ENCODE measurements around the gene MLNR.

MLNR gene

GRCh38 chr13:49246850-49247642, 26.9 kb downstream of the MLNR start:
- peak overlapping the region; percentile 81 for H3K9ac ChIP-seq (ENCODE audit: low read length)
- H3K79me2 ChIP-seq (ENCODE audit: insufficient read depth, low read length): no peaks in the 10 kb centered on the region; the same call in 1 of the 2 replicates
- peak overlapping the region; percentile 83 for H3K4me3 ChIP-seq (ENCODE audit: insufficient read depth, low read length, poor library complexity, severe bottlenecking)
- no peaks in the 10 kb centered on the region for H3K9me2 ChIP-seq (replicated peaks; ENCODE audit: insufficient read depth, low read length)
- TF ChIP-seq EZH2phosphoT487 (conservative IDR thresholded peaks at IDR 0.05; ENCODE audit: low read length): no peak
- no peak for TF ChIP-seq CTCF (IDR thresholded peaks at IDR 0.05; ENCODE audit: insufficient read depth, low read length, poor library complexity, severe bottlenecking)
- H3K36me3 ChIP-seq (ENCODE audit: low read length): 0 out of 2 replicates have a peak, but pooled peaks cover 5% of the 10 kb centered on the region
- H3K27me3 ChIP-seq (ENCODE audit: low read length): no peaks in the 10 kb centered on the region
- peak overlapping the region; percentile 94 for H3K4me2 ChIP-seq (ENCODE audit: low read depth, low read length, poor library complexity, severe bottlenecking)
- H3K9me3 ChIP-seq (ENCODE audit: insufficient read depth, low read length): no peaks in the 10 kb centered on the region
- H4K20me1 ChIP-seq (ENCODE audit: low read depth, low read length): no peaks in the 10 kb centered on the region
- H3F3A ChIP-seq (ENCODE audit: insufficient read depth): no peaks in the 10 kb centered on the region; the same call in 1 of the 2 replicates
- peak overlapping the region; percentile 94 for H2AFZ ChIP-seq (ENCODE audit: low read depth, low read length, severe bottlenecking)
- no peak overlapping the region for H3K27ac ChIP-seq (ENCODE audit: low read depth, low read length)

DNA sequence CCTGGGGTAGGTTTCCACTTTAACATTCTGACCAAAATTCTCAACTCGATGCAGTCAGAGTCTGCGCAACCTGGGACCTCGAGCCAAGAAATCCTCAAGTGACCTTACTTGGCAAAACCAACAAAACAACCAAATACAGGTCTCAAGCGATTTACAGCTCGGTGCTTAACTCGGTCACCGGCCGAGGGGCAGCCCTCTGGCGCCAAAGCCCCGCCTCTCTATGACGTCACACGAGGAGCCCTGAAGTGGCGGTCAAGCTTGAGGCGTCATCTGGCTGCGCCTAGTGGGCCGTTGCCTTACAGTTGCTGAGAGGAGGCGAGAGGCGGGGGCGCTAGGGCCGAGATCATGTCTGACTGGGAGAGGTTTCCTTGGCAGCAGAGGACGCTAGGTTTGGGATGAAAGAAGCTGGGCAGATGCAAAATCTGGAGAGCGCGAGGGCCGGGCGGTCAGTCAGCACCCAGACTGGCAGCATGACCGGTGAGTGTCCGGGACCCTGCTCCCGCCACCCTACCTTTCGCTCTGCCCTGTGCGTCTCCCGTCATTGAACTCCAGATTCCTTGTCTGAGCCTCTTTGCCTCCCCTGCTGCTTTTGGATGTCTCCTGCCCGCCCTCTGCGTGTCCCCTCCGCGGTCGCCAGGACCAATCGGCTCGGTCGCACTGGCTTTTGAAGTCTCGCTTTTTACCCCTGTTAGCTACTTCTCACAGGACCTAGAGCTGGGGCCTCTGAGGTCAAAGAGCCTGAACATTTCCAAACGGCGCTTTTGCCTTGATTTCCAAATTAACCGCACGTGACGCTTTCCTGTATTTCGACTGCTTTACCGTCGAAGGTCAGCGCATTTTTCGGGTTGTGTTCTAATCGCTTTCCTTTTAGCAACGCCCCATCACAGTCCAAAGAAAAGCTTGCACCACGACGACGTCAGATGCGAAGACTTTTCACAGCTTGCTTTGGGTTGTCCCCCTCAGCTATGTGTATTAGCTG, 27.8 kb downstream of the MLNR start, which contains the start of gene CDADC1:
Gene CDADC1, plus strand, starts transcription at position 283 of the 979 bp plus-strand sequence. Its CDS starts 113 bp downstream, at position 396.
- TF ChIP-seq CTCF (IDR thresholded peaks at IDR 0.05; ENCODE audit: insufficient read depth, low read length, poor library complexity, severe bottlenecking): no peak
- no peak for TF ChIP-seq EZH2phosphoT487 (conservative IDR thresholded peaks at IDR 0.05; ENCODE audit: low read length)
- Histone ChIP-seq H3K27ac (ENCODE audit: low read depth, low read length) (peak within 1 kb of the TSS; percentile 29), H2AFZ (ENCODE audit: low read depth, low read length, severe bottlenecking) (peak within 1 kb of the TSS; percentile 94), H3K4me3 (ENCODE audit: insufficient read depth, low read length, poor library complexity, severe bottlenecking) (peak within 1 kb of the TSS; percentile 83), H3F3A (ENCODE audit: insufficient read depth) (no peaks in the 10 kb centered on the region; the same call in 1 of the 2 replicates), H3K9me3 (ENCODE audit: insufficient read depth, low read length) (no peaks in the 10 kb centered on the region), H3K9ac (ENCODE audit: low read length) (peak within 1 kb of the TSS; percentile 81), H3K36me3 (ENCODE audit: low read length) (0 out of 2 replicates have a peak, but pooled peaks cover 5% of the 10 kb centered on the region), H3K27me3 (ENCODE audit: low read length) (no peaks in the 10 kb centered on the region), H3K9me2 (replicated peaks; ENCODE audit: insufficient read depth, low read length) (no peaks in the 10 kb centered on the region), H3K79me2 (ENCODE audit: insufficient read depth, low read length) (no peaks in the 10 kb centered on the region; the same call in 1 of the 2 replicates), H4K20me1 (ENCODE audit: low read depth, low read length) (no peaks in the 10 kb centered on the region), H3K4me2 (ENCODE audit: low read depth, low read length, poor library complexity, severe bottlenecking) (peak within 1 kb of the TSS; percentile 94)

DNA sequence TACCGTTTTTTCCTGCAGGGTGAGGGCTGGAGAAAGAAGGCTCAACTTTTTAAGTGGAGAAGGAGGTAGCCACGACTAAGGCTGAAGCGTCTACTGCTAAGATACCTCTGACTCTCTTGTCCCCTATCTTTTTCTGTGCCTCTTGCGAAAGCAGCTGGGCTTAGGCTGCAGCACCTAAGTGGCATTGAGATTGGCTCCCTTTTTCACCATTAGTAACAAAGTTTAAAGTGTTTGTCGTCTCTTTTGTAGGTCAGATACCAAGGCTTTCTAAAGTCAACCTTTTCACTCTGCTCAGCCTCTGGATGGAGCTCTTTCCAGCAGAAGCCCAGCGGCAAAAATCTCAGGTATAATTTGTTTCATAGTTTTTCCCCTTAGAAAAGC, 28.5 kb downstream of the MLNR start:
- H3K27ac ChIP-seq (ENCODE audit: low read depth, low read length): peak overlapping the region; percentile 29
- H3K4me2 ChIP-seq (ENCODE audit: low read depth, low read length, poor library complexity, severe bottlenecking): peak overlapping the region; percentile 94
- H3K4me3 ChIP-seq (ENCODE audit: insufficient read depth, low read length, poor library complexity, severe bottlenecking): peak overlapping the region; percentile 83
- H2AFZ ChIP-seq (ENCODE audit: low read depth, low read length, severe bottlenecking): peak overlapping the region; percentile 94
- H4K20me1 ChIP-seq (ENCODE audit: low read depth, low read length): no peaks in the 10 kb centered on the region
- H3K9me2 ChIP-seq (replicated peaks; ENCODE audit: insufficient read depth, low read length): no peaks in the 10 kb centered on the region
- H3K79me2 ChIP-seq (ENCODE audit: insufficient read depth, low read length): no peaks in the 10 kb centered on the region; the same call in none of the 2 replicates
- H3F3A ChIP-seq (ENCODE audit: insufficient read depth): no peaks in the 10 kb centered on the region; the same call in 1 of the 2 replicates
- no peak for TF ChIP-seq CTCF (IDR thresholded peaks at IDR 0.05; ENCODE audit: insufficient read depth, low read length, poor library complexity, severe bottlenecking)
- TF ChIP-seq EZH2phosphoT487 (conservative IDR thresholded peaks at IDR 0.05; ENCODE audit: low read length): no peak
- H3K27me3 ChIP-seq (ENCODE audit: low read length): no peaks in the 10 kb centered on the region
- H3K9me3 ChIP-seq (ENCODE audit: insufficient read depth, low read length): no peaks in the 10 kb centered on the region
- peak overlapping the region; percentile 81 for H3K9ac ChIP-seq (ENCODE audit: low read length)
- 0 out of 2 replicates have a peak, but pooled peaks cover 5% of the 10 kb centered on the region for H3K36me3 ChIP-seq (ENCODE audit: low read length)

Measured in SU-DHL-6 (cell line).